AG04450 (cell line): ENCODE measurements around the gene ENTPD7. TPM values are rescaled to one million over a fixed set of nuclear protein-coding genes. Genes with fewer than 3 reads are reported as not detected.

ENCODE experiments used
- CTCF ChIA-PET: fragments of 300-600, 350-600 bp; formaldehyde crosslinking; extraction: SDS; loops from one replicate; lab custom pipeline; 2022; ENCODE audit warnings: antibody characterized with exemption, inconsistent platforms; lab: Charles Lee
- POLR2A ChIA-PET: fragments of 350-600 bp; formaldehyde crosslinking; extraction: SDS; loops from one replicate; lab custom pipeline; 2021; ENCODE audit warnings: antibody characterized with exemption, inconsistent platforms; lab: Yijun Ruan, JAX
- DNase-seq: peaks from one replicate; pipeline ENCODE4 v3.0.0-alpha.2; 2011; ENCODE audit warnings: low read depth, low spot score
- H3K27ac ChIP-seq: one replicate; pipeline ENCODE4 v1.5.1; 2012; ENCODE audit warnings: low read depth, low read length, control low read depth
- H3K27me3 ChIP-seq: one replicate; pipeline ENCODE4 v1.6.0; 2012; ENCODE audit warnings: low read length; ENCODE audit not compliant: control insufficient read depth, insufficient read depth
- H3K4me3 ChIP-seq: 2 replicates; pipeline ENCODE4 v1.5.1; 2011; ENCODE audit warnings: mild to moderate bottlenecking, low read depth, low read length, control low read depth
- H3K9me3 ChIP-seq: 2 replicates; pipeline ENCODE4 v1.5.1; 2012; ENCODE audit warnings: low read length; ENCODE audit not compliant: control insufficient read depth, insufficient read depth
- polyA plus RNA-seq: library from polyadenylated mRNA; depleted of rRNA; stranded (reverse); fragments of >200 nt; gene quantifications from 2 replicates; pipeline ENCODE4 v1.2.3, GENCODE V29; 2011
- TF ChIP-seq, protein P1 (sequence below): IDR thresholded peaks from 2 replicates; pipeline ENCODE4 v1.5.1; 2011; ENCODE audit warnings: low read depth, low read length, control low read depth, inconsistent platforms

Gene ENTPD7
- polyA plus RNA-seq, 1 experiment = 16.2 TPM

DNA sequence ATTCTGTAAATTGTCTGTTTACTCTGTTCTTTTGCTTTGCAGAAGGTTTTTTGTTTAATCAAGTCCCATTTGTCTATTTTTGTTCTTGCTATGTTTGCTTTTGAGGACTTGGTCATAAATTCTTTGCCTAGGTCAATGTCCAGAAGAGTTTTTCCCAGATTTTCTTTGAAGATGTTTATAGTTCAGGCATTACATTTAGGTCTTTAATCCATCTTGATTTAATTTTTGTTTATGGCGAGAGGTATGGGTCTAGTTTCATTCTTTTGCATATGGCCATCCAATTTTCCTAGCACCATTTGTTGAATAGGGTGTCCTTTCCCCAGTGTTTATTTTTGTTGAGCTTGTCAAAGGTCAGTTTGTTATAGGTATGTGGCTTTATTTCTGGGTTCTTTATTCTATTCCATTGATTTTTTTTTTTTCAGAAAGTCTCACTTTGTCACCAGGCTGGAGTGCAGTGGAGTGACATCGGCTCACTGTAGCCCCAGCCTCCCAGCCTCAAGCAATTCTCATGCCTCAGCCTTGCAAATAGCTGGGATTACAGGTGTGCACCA is 11.6 kb upstream of the ENTPD7 start:
- no peak overlapping the region for H3K27ac ChIP-seq
- ChIA-PET CTCF (no interaction called here), POLR2A (no interaction called here)
- H3K27me3 ChIP-seq = no peaks in the 10 kb centered on the region
- TF ChIP-seq, protein P1, sequence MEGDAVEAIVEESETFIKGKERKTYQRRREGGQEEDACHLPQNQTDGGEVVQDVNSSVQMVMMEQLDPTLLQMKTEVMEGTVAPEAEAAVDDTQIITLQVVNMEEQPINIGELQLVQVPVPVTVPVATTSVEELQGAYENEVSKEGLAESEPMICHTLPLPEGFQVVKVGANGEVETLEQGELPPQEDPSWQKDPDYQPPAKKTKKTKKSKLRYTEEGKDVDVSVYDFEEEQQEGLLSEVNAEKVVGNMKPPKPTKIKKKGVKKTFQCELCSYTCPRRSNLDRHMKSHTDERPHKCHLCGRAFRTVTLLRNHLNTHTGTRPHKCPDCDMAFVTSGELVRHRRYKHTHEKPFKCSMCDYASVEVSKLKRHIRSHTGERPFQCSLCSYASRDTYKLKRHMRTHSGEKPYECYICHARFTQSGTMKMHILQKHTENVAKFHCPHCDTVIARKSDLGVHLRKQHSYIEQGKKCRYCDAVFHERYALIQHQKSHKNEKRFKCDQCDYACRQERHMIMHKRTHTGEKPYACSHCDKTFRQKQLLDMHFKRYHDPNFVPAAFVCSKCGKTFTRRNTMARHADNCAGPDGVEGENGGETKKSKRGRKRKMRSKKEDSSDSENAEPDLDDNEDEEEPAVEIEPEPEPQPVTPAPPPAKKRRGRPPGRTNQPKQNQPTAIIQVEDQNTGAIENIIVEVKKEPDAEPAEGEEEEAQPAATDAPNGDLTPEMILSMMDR = no peak
- no peak overlapping the region for H3K4me3 ChIP-seq
- DNase-seq = no peak
- peaks cover 6% of the 10 kb centered on the region for H3K9me3 ChIP-seq

- POLR2A ChIA-PET = no interaction called here
- no peak overlapping the region for H3K27ac ChIP-seq
- no peak for DNase-seq
- no peaks in the 10 kb centered on the region for H3K27me3 ChIP-seq
- H3K4me3 ChIP-seq = no peak overlapping the region
- TF ChIP-seq, protein P1 = no peak
- peaks cover 6% of the 10 kb centered on the region for H3K9me3 ChIP-seq
- CTCF ChIA-PET = no interaction called here
Measured at GRCh38 chr10:99648717-99649116, 10.6 kb upstream of the ENTPD7 start.

DNA sequence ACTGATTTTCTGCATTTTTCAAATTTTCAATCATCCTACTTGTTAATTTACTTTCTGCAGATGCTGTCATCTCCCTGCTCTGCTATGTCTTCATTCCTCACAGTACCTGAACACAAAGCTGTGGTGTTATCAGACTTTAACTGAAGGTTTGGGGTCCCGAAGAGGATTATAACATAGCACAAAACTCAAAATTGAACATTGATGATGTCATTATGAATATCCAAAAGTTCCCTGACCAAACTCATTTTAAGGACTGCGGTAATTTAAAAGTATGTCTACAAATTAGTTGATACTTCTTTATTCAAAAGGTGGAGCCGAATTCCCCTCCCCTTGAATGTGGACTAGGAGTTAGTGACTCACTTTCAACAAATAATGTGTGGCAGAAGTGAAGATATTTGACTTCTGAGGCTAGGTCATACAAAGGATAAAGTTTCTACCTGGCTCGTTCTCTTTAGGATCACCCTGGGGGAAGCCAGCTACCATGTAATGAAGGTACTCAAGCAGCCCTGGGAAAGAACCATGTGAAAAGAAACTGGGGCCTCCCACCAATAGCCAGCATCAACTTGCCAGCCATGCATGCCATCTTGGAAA is 6.4 kb upstream of the ENTPD7 start:
- no peaks in the 10 kb centered on the region for H3K9me3 ChIP-seq
- no peak overlapping the region for H3K27ac ChIP-seq
- DNase-seq = no peak
- POLR2A ChIA-PET = no interaction called here
- CTCF ChIA-PET = no interaction called here
- TF ChIP-seq, protein P1 = no peak
- H3K4me3 ChIP-seq = no peak overlapping the region
- H3K27me3 ChIP-seq = no peaks in the 10 kb centered on the region

- Histone ChIP-seq H3K27me3 (no peaks in the 10 kb centered on the region), H3K27ac (no peak overlapping the region), H3K4me3 (no peak overlapping the region), H3K9me3 (no peaks in the 10 kb centered on the region; the same call in 1 of the 2 replicates)
- POLR2A ChIA-PET = interaction anchor here (0.5 kb wide), 1 partner anchor 27 kb away, joined by 3 read pairs; no protein-coding TSS in a partner anchor
- TF ChIP-seq, protein P1 = no peak
- no peak for DNase-seq
- CTCF ChIA-PET = no interaction called here
Measured at GRCh38 chr10:99654390-99655175, 4.7 kb upstream of the ENTPD7 start.
